Astrocyte of the spinal cord (primary cell): ENCODE measurements around the gene MEAF6.

Source experiments
- DNase-seq: peaks from one replicate; pipeline ENCODE4 v3.0.0; 2011; ENCODE audit warnings: low read depth, low spot score
- H3K4me3 ChIP-seq: 2 replicates; pipeline ENCODE4 v1.5.1; 2011; ENCODE audit warnings: low read depth, mild to moderate bottlenecking, low read length, moderate library complexity
- in situ Hi-C: cut with HindIII; loops from 2 replicates; pipeline ENCODE4 v1.10.0; 2017; ENCODE audit warnings: low sequenced_read_pairs
- TF ChIP-seq, protein P1 (sequence below): IDR thresholded peaks from 2 replicates; pipeline ENCODE4 v1.5.1; 2012; ENCODE audit warnings: low read depth, mild to moderate bottlenecking, low read length, inconsistent platforms

Gene MEAF6

DNA sequence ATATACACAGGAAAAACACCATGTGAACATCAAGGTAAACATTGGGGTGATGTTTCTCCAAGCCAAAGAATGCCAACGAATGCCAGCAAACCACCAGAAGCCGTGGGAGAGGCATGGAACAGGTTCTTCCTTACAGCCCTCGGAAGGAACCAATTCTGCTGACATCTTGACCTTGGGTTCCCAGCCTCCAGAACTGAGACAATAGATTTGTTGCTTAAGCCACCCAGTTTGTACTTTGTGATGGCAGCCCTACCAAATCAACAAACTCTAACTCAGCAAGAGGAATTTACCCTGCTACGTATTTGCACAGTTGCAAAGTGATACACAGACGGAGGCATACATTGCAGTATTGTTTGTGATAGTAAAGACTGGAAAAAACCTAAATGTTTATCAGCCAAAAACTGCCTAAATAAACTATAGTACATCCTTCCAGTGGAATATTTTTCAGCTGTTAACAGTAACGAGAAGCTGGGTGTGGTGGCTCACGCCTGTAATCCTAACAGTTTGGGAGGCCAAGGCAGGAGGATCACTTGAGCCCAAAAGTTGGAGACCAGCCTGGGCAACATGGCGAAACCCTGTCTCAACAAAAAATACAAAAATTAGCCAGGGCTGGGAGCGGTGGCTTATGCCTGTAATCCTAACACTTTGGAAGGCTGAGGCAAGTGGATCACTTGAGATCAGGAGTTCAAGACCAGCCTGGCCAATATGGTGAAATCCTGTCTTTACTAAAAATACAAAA is 52.7 kb downstream of the MEAF6 start:
- no peak overlapping the region for H3K4me3 ChIP-seq
- in situ Hi-C loops = no loop called here
- TF ChIP-seq, protein P1, sequence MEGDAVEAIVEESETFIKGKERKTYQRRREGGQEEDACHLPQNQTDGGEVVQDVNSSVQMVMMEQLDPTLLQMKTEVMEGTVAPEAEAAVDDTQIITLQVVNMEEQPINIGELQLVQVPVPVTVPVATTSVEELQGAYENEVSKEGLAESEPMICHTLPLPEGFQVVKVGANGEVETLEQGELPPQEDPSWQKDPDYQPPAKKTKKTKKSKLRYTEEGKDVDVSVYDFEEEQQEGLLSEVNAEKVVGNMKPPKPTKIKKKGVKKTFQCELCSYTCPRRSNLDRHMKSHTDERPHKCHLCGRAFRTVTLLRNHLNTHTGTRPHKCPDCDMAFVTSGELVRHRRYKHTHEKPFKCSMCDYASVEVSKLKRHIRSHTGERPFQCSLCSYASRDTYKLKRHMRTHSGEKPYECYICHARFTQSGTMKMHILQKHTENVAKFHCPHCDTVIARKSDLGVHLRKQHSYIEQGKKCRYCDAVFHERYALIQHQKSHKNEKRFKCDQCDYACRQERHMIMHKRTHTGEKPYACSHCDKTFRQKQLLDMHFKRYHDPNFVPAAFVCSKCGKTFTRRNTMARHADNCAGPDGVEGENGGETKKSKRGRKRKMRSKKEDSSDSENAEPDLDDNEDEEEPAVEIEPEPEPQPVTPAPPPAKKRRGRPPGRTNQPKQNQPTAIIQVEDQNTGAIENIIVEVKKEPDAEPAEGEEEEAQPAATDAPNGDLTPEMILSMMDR = no peak
- DNase-seq = no peak

DNA sequence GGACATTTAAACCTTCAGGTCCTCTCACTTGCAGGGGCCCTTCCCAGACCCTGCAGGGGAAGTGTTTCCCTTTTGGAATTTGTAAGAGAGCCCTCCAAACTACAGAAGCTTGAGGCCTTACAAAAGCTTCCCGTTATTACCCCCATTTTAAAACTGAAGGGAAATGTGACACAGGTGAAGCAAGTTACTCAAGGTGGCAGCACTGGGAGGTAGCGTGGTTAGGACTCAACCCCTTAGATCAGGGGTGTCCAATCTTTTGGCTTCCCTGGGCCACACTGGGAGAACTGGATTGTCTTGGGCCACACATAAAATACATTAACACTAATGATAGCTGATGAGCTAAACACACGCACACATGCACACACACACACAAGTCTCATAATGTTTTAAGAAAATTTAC is 56.0 kb downstream of the MEAF6 start:
- in situ Hi-C loops = no loop called here
- TF ChIP-seq, protein P1 = no peak
- no peak overlapping the region for H3K4me3 ChIP-seq
- no peak for DNase-seq

DNA sequence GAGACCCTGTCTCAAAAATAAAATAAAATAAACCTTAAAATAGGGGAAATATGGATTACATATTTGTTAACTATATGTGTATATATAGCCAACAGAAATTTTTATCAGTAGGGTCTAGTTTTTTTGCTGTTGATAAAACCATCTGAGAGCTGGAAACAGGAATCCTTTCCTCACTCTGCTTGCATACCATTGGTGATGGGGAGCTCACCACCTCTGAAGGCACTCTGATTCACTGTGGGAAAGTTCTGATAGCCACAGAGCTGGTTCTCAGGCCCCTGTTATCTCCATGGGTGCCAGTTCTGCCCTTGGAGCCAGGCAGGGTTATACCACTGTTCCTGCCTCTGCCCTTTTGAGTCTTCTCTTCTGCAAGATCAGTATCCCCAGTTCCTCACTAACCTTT is 58.0 kb downstream of the MEAF6 start:
- in situ Hi-C loops = no loop called here
- DNase-seq = no peak
- TF ChIP-seq, protein P1 = no peak
- H3K4me3 ChIP-seq = no peak overlapping the region

DNA sequence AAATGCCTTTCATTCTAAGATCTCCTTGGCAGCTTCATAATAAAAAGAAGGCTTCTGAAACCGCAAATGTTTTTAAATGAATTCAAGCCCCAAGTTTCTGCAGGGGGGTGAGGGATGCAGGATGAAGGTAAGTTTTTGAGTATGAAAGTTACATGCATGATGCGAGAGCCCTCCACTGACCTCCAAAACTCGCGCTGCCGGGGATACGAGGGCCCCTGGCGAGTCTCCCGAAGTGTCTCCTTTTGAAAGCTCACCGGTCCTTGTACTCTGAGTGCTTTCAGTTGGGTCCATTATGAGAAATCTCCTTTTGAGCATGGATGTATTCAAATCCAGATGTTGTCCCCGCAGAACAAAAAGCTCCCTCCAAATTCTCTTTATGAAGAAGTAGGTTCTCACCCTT is 59.0 kb downstream of the MEAF6 start:
- no peak overlapping the region for H3K4me3 ChIP-seq

DNA sequence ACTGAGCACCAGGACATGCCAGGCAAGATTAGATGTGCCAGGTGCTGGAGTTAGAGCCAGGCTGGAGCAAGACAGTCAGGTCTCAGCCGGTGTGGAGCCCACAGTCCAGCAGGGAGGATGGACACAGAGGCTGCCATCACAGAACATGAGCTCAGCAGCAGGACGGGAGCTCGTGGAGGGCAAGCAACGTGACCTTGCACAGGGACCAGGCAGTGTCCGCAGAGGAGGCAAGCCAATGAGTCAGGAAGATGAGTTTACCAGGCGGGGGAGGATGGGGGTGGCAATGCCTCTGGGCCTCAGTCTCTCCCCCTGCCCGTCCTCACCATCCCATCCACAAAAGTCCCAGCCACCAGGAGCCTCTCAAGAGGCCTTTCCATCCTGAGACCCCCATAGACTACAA is 60.9 kb downstream of the MEAF6 start:
- in situ Hi-C loops = no loop called here
- TF ChIP-seq, protein P1 = no peak
- no peak overlapping the region for H3K4me3 ChIP-seq
- DNase-seq = no peak

More for the DNA sequence above, 59.0 kb downstream of the MEAF6 start:
- in situ Hi-C loops = no loop called here
- TF ChIP-seq, protein P1 = no peak
- DNase-seq = no peak

DNA sequence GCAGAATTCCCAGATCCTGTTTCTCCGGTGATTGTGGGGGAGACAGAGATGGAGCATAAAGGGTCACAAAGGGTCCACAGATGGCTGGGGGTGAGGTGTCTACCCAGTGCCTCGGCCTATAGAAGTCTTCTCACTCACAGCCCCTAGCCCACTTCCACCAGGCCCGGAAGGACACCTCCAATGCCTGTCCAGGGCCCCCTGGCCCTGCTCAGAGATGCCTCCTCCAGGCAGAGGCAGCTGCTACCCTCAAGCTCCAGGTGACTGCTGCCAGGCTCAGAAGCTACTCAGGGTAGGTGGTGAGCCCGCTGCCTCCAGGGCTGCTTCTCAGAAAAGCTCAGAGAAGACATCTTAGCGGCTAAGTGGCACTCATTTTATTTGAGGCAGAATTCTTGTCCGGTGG is 62.1 kb downstream of the MEAF6 start:
- H3K4me3 ChIP-seq = no peak overlapping the region
- no peak for DNase-seq
- TF ChIP-seq, protein P1 = no peak
- in situ Hi-C loops = no loop called here
